Kidney (tissue), 14 donors: ENCODE measurements around the gene SCAPER. TPM values are rescaled to one million over a fixed set of nuclear protein-coding genes. Genes with fewer than 3 reads are reported as not detected.

Experiments used
- DNase-seq, 5 donors: peaks; one replicate each; pipeline ENCODE4 v3.0.0-alpha.2; 2013 to 2020
- FAIRE-seq: peaks from 2 replicates; lab custom pipeline; 2012; peaks lifted over from hg19 to GRCh38; lab: Jason Lieb, UNC
- H3K27ac ChIP-seq, 2 donors: one replicate each; pipeline ENCODE4 v1.7.0; 2013; ENCODE audit warnings: low read depth in 2 of 2, low read length in 2 of 2, inconsistent platforms in 1 of 2
- H3K27me3 ChIP-seq: one replicate; pipeline ENCODE4 v1.7.1; 2013; ENCODE audit warnings: low read length, inconsistent platforms; ENCODE audit not compliant: control insufficient read depth, insufficient read depth
- H3K36me3 ChIP-seq, 3 donors: one replicate each; pipeline versions ENCODE4 v1.7.0 to v1.7.1; 2013; ENCODE audit warnings: low read length in 3 of 3, control low read depth in 1 of 3, inconsistent platforms in 1 of 3; ENCODE audit not compliant: insufficient read depth in 3 of 3, control insufficient read depth in 2 of 3
- H3K4me1 ChIP-seq, 3 donors: one replicate each; pipeline versions ENCODE4 v1.7.0 to v1.7.1; 2013; ENCODE audit warnings: low read length in 3 of 3, inconsistent platforms in 1 of 3, low read depth in 1 of 3; ENCODE audit not compliant: control insufficient read depth in 2 of 3, insufficient read depth in 2 of 3
- H3K4me3 ChIP-seq, 3 donors: one replicate each; pipeline versions ENCODE4 v1.7.0 to v1.8.1; 2013; ENCODE audit warnings: low read length in 3 of 3, control low read depth in 1 of 3, inconsistent platforms in 1 of 3
- H3K9ac ChIP-seq, 3 donors: one replicate each; pipeline versions ENCODE4 v1.7.0 to v1.7.1; 2013; ENCODE audit warnings: low read length in 3 of 3, control low read depth in 1 of 3, inconsistent platforms in 1 of 3
- H3K9me3 ChIP-seq, 3 donors: one replicate each; pipeline versions ENCODE4 v1.7.0 to v1.7.1; 2013; ENCODE audit warnings: low read length in 3 of 3, control low read depth in 1 of 3, inconsistent platforms in 1 of 3; ENCODE audit not compliant: control insufficient read depth in 2 of 3, insufficient read depth in 1 of 3
- intact Hi-C: fragments of 100-400 bp; cut with DNase I; formaldehyde crosslinking; loops from one replicate; pipeline ENCODE4 v1.11.1; 2022
- polyA plus RNA-seq: library from polyadenylated mRNA; stranded (reverse); fragments of 350-450 nt; fragmentation: Illumina TruSeq; extraction: RNeasy Lipid Tissue Mini Kit (QIAGEN cat#74804); gene quantifications from one replicate; pipeline ENCODE4 v1.2.3, GENCODE V29; 2014; ENCODE audit warnings: low read depth, low replicate concordance; ENCODE audit not compliant: insufficient read depth
- total RNA-seq: library from RNA; stranded (reverse); fragmentation: NEBNext Ultra II Directional; extraction: Animal tissue kit (Norgen Biotek cat#: 25700); gene quantifications from one replicate; pipeline ENCODE4 v1.2.1, GENCODE V29; 2021
- TF ChIP-seq, protein P1 (sequence below): IDR thresholded peaks from 3 replicates; pipeline ENCODE4 v1.5.1; 2012; ENCODE audit warnings: mild to moderate bottlenecking, moderate library complexity, borderline replicate concordance; ENCODE audit not compliant: insufficient read depth; ENCODE audit errors: extremely low read depth
- donor health status: control.
- donor health status: control.
- donor health status: control.
- donor health status: control.
- donor health status: control.
- donor health status: DM: yes; HTN: yes; CAD: no.
- donor health status: Normal renal cell carcinoma (clear cell type).

SCAPER gene
- total and polyA plus RNA-seq, 2 donors from 2014 or later: 11.6 to 39.4 TPM

- Histone ChIP-seq H3K4me1 (no peaks in the 10 kb centered on the region), H3K27me3 (no peaks in the 10 kb centered on the region), H3K36me3 (peaks cover 0 to 6% (median 5%) of the 10 kb centered on the region in 3 donors), H3K4me3 (no peak overlapping the region), H3K9me3 (no peaks in the 10 kb centered on the region), H3K27ac (no peak overlapping the region), H3K9ac (no peak overlapping the region)
- intact Hi-C loops: no loop called here
- TF ChIP-seq, protein P1, sequence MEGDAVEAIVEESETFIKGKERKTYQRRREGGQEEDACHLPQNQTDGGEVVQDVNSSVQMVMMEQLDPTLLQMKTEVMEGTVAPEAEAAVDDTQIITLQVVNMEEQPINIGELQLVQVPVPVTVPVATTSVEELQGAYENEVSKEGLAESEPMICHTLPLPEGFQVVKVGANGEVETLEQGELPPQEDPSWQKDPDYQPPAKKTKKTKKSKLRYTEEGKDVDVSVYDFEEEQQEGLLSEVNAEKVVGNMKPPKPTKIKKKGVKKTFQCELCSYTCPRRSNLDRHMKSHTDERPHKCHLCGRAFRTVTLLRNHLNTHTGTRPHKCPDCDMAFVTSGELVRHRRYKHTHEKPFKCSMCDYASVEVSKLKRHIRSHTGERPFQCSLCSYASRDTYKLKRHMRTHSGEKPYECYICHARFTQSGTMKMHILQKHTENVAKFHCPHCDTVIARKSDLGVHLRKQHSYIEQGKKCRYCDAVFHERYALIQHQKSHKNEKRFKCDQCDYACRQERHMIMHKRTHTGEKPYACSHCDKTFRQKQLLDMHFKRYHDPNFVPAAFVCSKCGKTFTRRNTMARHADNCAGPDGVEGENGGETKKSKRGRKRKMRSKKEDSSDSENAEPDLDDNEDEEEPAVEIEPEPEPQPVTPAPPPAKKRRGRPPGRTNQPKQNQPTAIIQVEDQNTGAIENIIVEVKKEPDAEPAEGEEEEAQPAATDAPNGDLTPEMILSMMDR: no peak
- FAIRE-seq: no peak
- no peak for DNase-seq
Observed at GRCh38 chr15:76951220-76951619, 46.1 kb upstream of the SCAPER start.

DNA sequence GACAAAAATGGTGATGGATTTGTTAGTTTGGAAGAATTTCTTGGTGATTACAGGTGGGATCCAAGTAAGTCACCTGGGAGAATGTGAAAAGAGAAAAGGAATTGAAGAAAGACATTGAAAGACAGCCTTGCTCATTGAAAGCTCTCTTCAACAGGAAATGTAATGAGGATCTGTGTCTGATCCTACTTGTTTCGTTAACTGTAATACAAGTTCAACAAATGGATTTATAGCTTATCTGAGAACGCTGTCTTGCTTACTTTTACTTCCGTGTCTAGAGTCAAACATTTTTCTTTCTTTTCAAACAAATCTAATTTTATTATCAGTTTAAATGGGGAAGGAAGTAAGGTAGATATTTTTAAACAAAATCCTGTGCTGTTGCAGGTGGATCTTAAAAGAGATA is 42.3 kb upstream of the SCAPER start:
- no peaks in the 10 kb centered on the region for H3K27me3 ChIP-seq
- DNase-seq (no peak), FAIRE-seq (no peak)
- no peaks in the 10 kb centered on the region for H3K4me1 ChIP-seq
- intact Hi-C loops: no loop called here
- H3K4me3 ChIP-seq: no peak overlapping the region
- no peak overlapping the region for H3K27ac ChIP-seq
- no peak overlapping the region for H3K9ac ChIP-seq
- peaks cover 3 to 21% (median 6%) of the 10 kb centered on the region in 3 donors for H3K36me3 ChIP-seq
- TF ChIP-seq, protein P1: no peak
- no peaks in the 10 kb centered on the region for H3K9me3 ChIP-seq

- FAIRE-seq: no peak
- H3K4me3 ChIP-seq: no peak overlapping the region
Observed at GRCh38 chr15:76945494-76946093, 40.5 kb upstream of the SCAPER start.

More at GRCh38 chr15:76945494-76946093, 40.5 kb upstream of the SCAPER start:
- TF ChIP-seq, protein P1: no peak
- Histone ChIP-seq H3K4me1 (no peaks in the 10 kb centered on the region), H3K9me3 (no peaks in the 10 kb centered on the region), H3K27me3 (no peaks in the 10 kb centered on the region), H3K9ac (no peak overlapping the region), H3K27ac (no peak overlapping the region), H3K36me3 (peaks cover 3 to 17% (median 4%) of the 10 kb centered on the region in 3 donors)
- intact Hi-C loops: no loop called here
- no peak for DNase-seq
